ENCODE data around the gene SYNDIG1.

Gene SYNDIG1

DNA sequence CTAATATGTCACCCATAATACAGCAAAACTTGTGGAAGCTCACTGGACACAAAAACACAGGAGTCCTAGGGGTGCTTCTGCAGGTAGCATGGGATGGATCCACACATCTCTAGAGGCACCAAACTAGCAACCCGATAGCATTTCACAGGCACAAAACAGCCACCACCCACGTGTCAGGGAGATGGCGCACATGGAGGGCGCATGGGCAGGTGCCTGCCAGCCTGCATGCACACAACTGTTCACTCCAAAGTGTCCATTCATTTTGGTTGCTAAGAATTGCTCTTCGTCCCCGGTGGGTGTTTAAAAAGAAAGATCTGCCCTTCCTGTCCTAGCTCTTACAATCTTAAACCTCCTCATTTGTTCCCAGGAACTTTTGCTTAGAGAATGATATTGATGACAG lies 171.3 kb downstream of the SYNDIG1 start:
- no peak for DNase-seq

DNA sequence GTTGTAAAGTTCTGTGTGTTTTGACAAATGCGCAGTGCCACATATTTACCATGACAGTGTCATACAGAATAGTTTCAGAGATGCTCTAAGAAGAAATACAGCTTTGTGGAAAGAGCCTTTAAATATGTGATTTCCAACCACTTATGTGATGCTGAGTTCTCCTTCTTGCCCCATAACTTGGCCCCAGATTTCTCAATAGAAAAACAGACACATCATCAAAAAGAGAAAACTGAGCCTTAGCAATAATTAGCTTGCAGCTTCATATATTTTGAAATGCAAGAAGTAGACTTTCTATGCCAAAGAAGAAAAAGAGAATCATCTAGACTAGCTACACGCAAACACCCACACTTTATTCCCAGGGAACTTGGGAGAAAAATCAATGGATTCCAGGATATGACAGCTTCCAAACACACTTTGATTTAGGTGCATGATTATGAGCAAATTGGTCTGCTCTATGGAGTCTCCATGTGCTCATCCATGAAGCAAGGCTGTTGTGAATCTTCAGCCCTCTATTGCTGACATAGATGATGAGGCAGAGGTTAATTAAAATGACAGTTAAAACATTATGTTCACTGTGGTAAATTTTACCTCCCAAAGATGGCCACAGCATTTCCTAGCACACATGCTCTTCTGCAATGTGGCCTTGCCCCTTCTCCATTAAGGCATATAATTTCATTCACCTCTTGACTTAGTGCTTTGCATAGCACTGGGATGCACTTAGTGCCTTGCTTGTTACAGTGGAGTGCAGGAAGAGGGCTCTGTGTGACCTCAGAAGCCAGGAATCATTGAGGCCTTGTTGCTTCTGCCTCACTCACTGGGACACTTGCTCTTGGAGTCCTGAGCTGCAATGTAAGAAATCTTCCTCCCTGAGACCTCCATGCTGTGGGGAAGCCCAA lies 174.6 kb downstream of the SYNDIG1 start:
- no peak for DNase-seq

DNA sequence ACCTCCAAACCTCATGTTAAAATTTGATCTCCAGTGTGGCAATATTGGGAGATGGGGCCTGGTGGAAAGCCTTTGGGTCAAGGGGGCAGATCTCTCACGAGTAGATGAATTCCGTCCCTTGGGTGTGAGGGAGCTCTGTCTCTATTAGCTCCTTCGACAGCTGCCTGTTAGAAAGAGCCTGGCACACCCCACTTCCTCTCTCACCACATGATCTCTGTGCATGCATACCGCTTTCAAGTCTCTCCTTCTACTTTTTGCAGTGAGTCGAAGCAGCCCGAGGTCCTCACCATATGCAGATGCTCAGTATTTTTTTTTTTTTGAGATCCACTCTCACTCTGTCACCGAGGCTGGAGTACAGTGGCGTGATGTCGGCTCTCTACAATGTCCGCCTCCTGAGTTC lies 176.9 kb downstream of the SYNDIG1 start:
- DNase-seq, result no peak

DNA sequence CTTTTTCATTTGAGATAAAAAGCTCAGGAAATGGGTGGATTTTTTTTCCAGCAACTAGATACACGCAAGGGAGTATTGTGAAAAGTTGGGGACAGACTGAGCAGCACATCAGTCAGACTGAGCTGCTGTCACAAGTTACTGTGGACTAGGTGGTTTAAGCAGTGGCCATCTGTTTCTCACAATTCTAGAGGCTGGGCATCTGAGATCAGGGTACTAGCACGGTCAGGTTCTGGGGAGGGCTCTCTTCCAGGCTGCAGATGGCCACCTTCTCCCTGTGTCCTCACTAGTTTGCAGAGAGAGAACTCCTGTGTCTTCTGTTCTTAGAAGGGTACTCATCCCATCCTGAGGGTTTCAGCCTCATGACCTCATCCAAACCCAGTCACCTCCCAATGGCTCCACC lies 178.3 kb downstream of the SYNDIG1 start:
- DNase-seq, result no peak

DNA sequence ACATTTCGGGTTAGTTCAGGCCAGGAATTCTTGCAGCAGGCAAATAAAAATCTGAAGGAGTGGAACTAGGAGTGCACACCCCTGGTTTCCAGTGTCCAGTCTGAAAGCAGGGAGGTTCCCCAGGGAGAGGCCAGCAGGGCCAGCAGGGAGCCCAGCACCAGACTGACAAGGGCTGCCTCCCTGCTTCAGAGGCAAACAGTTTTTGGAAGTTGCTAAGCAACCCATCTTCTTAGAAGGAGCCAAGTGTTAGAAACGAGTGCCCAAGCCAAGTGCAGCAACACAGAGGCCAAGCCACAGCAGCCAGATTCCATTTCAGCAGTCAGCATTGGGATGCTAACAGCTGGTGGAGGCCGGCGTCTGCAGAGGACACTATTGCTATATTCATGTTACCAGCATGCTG lies 179.1 kb downstream of the SYNDIG1 start:
- no peak for DNase-seq

DNA sequence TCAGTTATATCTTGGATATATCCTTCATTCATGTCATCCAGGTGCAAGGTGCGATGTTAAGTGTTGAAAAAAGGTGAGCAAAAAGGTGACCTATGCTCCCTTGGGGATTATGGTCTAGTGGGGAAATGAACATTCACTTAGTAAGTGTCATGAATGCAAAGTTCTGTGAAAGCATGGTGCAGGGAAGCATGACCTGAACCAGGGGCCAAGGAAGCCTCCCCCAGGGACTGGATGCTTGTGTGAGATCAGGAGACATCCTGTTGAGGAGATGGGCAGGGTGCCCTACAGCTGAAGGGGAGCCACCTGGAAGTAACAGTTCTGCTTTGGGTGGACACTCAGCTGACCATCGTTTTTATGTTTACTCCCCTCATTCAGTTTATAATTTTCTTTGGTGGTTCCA lies 179.5 kb downstream of the SYNDIG1 start:
- DNase-seq, result no peak

DNA sequence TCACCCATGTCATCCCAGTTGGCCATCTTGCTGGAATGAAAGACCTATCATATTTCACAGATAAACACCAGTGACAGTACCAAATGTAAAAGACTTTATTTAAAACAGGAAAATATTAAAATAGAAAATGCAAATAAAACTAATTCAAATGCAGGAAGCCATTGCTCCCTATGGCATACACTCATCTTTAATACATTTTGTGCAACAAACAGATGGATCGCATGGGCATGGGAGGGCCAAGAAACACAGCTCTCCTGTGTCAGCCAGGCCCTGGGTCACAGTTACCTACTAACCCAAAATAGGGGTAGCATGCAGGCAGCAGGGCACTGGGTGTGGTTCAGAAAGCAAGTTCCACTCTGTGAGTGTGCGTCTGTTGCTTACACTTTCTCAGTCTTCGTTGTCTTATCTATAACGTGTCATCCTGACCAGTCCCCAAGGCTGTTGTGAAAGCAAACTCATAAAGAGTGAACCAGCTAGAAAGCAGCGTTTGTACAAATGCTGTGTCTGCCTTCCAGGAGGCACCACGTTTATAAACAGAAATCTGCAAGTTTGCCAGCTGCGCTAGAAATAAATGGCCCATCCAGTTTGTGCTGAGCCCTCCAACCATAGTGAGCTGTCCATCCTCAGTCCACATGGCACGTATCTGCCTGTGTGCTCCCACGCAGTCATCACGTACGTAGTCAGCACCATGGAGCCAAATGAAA lies 180.5 kb downstream of the SYNDIG1 start:
- no peak for DNase-seq

DNA sequence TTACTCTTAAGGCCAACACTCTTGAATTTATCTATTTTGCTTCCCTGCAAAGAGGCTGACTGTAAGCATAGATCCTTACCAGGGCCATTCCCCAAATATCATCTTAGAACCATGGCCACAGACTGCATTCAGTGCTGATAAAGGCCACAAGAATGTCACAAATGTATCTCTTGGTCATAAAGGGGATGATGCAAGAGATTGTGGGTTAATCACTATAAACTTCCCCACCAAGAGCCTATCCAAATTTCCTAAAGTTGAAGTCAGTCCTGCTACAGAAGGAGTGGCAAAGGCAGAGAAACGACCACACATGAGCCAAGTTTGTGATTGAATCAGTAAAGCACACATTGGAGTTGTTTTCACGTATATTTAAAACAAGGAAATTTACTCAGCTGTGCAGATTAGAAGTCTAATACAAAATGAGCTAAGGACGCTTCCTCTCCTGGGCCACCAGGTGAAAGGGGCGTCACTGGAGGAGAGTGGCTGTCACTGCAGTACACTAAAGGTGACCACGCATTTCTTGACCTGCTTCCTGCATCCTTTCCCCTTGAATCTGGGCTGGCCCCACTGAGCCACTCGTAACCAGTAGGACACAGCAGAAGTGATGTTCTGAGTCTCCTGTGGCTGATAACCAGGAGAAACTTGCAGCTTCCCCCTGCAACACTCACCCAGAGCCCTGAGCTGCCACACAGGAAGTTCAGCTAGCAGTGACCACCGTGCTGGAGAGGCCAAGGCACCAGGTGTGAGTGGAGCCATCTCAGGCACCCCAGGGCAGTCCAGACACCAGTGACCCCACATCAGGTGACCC lies 181.9 kb downstream of the SYNDIG1 start:
- DNase-seq, result no peak

DNA sequence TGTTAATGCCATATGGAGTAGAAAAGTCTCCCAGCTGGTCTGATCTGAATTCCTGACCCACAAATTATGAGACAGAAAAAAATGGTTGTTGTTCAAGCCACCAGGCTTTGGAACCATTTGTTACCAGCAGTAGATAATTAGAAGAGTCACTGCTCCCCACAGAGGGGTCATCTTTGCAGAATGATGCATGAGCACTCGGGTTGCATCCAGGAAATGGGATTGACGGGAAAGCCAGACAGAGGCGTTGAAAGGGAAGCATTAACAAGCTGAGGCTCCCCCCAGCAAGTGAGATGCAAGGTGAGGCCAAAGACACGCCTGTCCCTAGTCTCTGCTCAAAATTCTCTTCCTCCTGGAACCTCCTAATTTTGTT lies 182.5 kb downstream of the SYNDIG1 start:
- DNase-seq, result no peak

DNA sequence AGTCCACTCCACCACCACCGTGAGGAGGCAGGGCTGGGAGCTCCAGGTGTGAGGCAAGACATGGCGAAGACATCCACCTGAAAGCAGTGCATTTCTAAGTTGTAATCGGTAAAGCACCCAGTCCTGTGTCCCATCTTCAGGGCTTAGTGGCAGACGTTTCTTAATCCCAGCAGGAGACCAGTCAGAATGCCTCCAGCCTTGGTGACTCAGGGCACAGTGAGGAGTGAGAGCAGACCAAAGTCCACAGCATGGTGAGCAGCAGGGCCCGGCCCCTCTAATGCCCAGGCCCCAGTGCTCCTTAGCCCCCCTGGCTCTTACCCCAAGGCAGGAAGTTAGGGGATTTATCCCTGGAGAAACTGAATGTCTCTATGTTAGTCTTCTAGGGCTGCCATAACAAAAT lies 183.9 kb downstream of the SYNDIG1 start:
- DNase-seq, result no peak

DNA sequence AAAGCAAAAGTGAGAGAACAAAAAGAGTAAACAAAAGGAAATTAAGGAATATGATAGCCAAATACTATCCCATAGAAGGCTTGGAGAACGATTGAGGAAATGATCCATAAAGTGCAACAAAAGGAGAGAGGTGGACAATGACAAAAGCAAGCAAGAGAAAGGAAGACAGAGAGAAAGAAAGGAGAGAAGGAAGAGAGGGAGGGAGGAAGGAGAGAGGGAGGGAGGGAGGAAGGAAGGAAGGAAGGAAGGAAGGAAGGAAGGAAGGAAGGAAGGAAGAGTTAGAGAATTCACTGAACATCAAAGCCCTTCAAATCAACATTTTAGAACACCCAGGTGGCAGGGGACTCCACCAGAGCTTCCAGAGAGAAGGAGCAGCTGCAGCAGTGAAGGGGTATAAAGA lies 185.0 kb downstream of the SYNDIG1 start:
- no peak for DNase-seq

DNA sequence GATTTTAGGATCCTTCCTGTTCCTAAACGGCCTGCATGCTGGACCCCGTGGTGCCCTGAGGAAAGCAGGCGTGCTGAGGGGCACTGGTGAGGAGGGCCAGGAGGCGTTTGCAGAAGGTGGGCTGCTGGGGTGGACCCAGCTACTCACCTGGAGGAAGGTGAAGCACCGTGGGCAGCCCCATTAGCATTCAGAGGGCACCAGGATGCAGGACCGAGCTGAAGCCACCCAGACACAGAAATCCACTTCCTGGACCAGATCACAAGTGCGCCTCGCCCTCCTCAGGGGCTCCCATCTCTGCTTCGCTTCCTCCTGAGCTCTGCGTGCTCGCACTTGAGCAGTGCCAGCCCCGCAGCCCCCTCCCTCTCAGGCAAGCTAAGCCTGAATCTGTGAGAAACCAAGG lies 187.0 kb downstream of the SYNDIG1 start:
- DNase-seq, result no peak

DNA sequence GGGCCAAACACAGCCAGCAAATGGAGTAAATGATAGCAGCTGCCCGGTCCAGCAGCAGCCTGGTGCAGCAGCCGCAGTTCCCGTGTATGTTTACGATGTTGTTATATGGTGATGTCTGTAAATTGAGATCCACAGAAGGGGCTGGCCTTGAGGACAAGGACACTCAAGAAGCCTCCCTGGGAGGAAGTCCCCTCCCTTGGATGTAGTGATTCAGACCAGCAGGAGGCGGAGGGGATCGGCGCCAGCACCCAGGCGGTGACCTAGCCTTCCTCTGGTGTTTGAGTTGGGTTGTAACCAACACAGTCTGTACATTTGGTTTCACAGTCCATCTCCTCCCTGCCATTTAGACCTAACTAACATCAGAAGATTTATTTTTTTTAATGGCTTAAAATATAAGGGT lies 187.8 kb downstream of the SYNDIG1 start:
- DNase-seq, result no peak

DNA sequence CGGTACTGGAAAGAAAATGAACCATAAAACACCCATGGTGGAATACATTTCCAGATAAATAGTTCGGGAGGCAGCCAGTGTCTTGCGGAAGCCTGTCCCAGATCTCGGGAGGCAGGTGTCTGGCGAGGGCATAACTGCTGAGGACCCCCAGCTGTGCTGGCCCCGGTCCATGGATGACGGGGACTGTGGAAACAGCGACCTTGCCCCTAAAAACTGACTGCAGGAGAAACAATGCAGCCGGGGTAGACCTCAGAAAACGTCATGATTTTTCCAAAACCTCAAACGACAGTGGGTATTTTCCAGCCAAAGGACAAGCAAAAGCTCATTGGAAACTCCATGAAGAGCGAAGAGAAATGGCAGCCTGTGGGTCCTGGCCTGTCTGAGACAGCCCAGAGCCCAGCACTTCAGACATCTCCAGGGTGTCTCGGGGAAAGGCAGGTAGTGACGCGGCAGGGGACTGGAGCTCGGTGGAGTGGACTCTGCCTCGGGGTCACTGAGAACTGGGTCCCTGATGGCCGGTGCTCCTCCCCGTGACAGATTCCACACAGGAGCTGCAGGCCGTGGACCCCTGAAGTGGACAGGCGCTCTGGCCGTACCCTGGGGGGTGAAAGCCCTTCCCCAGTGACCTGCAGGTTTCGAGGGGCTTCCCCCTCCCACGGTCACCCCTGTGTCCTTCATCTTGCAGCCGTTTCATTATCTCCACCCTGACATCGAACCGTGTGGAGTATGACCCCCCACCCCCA lies 188.6 kb downstream of the SYNDIG1 start:
- DNase-seq, result no peak

DNA sequence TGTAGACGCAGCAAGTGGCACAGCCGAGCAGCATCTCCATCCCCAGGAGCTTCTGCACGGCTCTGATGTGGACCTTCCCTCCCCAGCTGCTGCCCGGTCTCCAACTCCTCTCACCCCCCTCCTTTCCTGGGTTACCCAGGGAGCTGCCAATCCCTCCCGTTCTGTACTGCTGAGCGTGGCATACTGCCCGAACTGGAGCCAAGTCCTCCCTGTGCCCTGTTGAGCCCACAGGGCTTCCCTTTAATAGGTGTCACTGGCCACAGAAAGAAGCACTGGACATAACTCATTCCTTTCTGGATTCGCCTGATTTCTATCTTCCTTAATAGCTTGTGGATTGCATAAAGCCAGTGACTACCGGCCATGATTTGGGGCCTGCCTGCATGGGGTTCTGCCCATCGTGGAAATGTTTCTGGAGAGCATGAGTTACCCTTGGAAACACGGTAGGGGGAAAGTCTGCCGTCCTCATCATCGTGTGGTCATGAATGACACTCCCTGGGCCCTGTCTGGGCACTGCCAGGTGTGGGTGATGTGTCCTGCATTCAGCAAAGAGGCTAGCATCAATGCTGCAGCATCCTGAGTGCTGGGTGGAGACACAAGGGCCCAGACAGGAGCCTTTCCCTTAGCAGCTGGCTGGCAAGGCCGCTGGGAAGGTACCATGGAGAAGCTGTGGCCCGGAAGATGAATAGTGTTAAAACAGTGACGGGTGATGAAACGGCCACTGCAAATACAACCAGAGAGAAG lies 189.7 kb downstream of the SYNDIG1 start:
- no peak for DNase-seq

DNA sequence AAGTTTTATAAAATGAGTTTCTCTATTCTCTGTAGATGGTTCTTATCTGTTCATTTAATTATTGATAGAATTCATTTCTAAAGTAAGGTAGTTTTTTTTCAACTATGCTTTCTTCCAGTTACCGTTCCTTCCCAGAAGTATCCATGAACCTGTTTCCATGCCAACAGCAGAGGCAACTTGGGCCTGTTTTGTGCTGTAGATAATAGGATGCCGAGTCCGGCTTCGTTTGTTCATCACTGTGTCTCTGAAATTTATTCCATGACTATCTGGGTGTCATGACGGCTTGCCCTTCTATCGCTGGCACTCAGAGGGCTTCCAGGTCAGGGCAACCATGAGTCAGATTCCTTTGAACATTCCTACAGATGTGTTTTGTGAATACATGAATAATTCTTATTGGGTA lies 190.4 kb downstream of the SYNDIG1 start:
- DNase-seq, result no peak

DNA sequence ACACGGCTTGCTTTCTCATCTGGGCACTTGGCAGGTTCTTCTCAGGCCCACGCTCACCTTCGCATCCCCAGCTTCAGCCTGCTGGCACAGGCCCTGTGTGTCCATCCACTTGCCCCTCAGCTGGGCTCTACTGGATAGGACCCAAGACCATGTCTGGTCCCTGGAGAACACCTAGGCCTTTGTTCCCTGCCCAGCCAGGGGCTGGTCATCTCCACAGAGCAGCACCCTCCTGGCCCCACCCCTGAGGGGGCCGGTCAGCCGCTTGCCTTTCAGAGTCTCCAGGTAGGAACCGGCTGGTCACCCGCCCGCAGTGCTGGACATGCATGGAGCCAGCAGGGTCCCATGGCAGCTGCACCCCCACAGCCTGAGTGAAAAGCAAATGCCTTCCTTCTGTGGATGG lies 191.2 kb downstream of the SYNDIG1 start:
- no peak for DNase-seq

DNA sequence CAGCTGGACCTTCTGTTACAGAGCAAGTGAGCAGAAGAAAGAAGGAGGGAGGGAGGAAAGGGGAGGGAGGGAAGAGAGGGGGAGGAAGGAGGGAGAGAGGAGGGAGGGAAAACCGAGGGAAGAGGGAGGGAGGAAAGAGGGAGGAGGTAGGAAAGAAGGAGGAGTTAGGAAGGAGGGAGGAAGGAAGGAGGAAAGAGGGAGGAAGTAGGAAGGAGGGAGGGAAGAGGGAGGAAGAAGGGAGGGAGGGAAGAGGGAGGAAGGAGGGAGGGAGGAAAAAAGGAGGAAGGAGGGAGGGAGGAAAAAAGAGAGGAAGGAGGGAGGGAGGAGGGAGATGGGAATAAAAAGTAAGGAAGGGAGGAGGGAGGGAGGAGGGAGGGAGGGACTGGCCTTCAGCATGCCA lies 191.8 kb downstream of the SYNDIG1 start:
- no peak for DNase-seq

DNA sequence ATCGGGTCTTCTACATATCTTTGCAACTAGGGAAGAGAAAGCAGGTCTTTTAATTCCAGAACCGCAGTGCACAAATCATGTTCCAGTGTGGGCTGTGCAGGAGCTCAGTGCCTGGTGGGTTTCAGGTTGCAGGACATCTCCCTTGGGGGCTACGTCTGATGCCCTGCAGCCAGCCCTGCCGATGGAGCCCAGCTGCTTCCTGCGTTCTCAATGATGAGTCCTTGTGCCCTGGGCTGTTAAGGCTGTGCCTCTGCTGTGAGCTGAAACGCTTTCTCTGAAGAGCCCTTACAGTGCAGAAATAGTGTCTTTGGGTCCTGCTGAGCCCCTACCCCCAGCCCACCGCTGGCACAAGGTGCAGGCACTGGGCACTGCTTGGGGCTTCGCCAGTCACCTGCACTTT lies 192.9 kb downstream of the SYNDIG1 start:
- DNase-seq, result no peak

DNA sequence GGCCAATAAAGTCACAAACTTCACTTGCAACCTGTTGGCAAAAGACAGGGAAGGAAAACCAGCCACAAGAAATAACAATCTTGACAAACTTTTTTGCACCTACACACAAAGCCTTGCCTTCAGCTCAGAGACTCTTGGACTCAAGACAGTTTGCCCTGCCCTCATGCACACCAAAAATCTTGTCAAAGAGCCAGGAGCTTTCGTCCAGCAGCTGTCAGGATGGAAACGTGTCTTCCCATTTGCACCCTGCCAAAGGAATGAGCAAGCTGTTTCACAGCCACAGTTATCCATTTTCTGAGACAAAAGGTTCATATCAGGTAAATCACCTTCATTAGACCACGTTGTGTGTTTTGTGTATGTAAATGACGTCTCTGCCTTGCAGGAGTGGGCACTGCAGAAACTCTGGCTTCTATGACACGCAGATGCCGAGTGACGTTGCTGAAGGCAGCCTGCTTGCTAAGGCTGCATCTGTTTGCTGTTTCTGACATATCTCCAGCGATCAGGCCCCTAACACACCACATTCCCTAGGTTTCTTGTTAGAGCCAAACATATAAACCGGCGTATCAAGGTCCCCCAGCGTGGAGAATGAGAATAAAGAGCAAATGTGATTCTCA lies 193.4 kb downstream of the SYNDIG1 start:
- no peak for DNase-seq

DNA sequence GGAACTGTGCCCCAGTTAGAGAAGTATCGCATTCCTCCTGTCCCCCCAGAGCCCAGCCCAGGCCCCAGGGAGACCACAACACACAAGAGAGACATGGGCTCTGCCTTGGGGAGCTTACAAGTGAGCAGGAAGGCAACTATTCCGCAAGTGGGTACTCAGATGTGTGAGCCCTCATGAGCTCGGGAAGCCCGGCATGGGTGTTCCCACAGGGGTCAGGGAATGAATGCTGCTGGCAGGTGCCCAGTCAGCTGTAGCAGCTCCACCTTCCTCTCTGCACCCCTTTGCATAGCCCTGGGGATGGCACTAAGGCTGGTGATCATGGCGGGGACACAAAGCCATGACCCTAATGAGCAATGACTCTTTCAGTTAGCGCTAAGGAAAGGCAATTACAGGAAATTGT lies 194.1 kb downstream of the SYNDIG1 start:
- no peak for DNase-seq
